Measurements from ENCODE around the gene NDUFS3.

Gene NDUFS3

DNA sequence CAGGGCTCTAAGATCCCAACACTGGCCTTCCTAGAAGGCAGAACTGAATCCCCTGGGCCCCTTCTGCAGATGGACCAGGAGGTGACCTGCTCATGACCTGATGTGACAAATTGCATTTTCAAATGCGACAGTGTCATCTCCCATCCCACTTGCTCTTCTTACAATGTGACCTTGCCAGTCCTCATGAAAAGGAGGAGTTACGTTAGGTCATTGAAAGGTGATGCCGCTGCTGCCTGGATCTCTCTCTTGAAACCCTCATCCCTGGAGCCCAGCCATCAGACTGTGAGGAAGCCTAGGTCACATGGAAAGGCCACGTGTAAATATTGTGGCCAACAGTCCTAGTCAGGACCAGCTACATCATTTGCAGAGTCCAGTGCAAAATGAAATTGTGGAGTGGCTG, 21.0 kb downstream of the NDUFS3 start:
- Histone ChIP-seq H3K4me1 (no peaks in the 10 kb centered on the region), H3K27me3 (peaks cover 13% of the 10 kb centered on the region), H3K4me2 (no peak overlapping the region), H3K27ac (no peak overlapping the region), H3K4me3 (no peak overlapping the region), H3K9ac (no peak overlapping the region), H4K20me1 (0 out of 2 replicates have a peak, but pooled peaks cover 4% of the 10 kb centered on the region), H3K9me3 (no peaks in the 10 kb centered on the region), H3K36me3 (no peaks in the 10 kb centered on the region)
- no peak for TF ChIP-seq Cebpa-rat (IDR thresholded peaks at IDR 0.05)

DNA sequence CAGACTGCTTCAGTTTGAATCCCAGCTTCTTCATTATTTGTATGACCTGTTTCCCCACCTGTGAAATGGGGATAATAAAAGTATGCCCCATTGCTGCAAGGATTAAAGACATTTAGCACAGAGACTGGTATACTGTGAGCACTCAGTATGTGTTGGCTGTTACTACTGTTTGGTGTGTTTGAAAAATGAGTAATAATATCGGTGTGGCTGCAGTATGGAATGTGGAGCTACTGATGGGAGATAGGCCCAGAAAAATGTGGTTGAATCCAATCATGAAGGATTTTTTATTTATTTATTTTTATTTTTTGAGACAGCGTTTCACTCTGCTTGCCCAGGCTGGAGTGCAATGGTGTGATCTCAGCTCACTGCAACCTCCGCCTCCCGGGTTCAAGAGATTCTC, 24.4 kb downstream of the NDUFS3 start:
- H3K27me3 ChIP-seq: no peaks in the 10 kb centered on the region

DNA sequence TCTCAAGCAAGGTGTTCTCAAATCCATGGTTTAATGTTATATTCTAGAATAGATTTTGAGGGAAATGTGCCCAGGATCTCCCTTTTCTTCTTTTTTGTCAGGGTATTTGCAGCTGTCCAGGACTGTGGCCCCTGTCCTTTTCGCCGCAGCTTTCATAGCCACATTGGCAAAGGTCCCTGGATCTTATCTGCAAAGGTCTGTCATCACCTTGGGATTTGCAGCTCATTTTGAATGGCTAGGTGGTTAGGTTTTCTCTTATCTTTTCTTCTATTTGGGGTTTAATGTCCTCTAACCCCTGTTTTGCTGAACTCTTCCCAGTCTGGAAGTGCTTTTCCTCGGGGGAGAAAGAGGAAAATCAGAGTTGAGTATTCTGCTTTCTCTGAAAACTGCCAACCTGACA, 27.0 kb downstream of the NDUFS3 start:
- TF ChIP-seq Cebpa-rat (IDR thresholded peaks at IDR 0.05): no peak
- H3K27me3 ChIP-seq: no peaks in the 10 kb centered on the region
- peak overlapping the region; percentile 48; the same call in 1 of the 2 replicates for H3K4me2 ChIP-seq
- H4K20me1 ChIP-seq: no peaks in the 10 kb centered on the region
- H3K36me3 ChIP-seq: peaks cover 12% of the 10 kb centered on the region; the same call in 1 of the 2 replicates
- no peak overlapping the region for H3K27ac ChIP-seq
- H3K9ac ChIP-seq: no peak overlapping the region
- no peak overlapping the region for H3K4me3 ChIP-seq
- no peaks in the 10 kb centered on the region for H3K9me3 ChIP-seq
- peaks cover 23% of the 10 kb centered on the region for H3K4me1 ChIP-seq

More for the DNA sequence above, 24.4 kb downstream of the NDUFS3 start:
- Histone ChIP-seq H3K9ac (no peak overlapping the region), H3K36me3 (no peaks in the 10 kb centered on the region; the same call in 1 of the 2 replicates), H3K9me3 (no peaks in the 10 kb centered on the region), H3K4me3 (no peak overlapping the region), H4K20me1 (no peaks in the 10 kb centered on the region), H3K4me1 (peaks cover 16% of the 10 kb centered on the region), H3K4me2 (no peak overlapping the region), H3K27ac (no peak overlapping the region)
- TF ChIP-seq Cebpa-rat (IDR thresholded peaks at IDR 0.05): no peak

DNA sequence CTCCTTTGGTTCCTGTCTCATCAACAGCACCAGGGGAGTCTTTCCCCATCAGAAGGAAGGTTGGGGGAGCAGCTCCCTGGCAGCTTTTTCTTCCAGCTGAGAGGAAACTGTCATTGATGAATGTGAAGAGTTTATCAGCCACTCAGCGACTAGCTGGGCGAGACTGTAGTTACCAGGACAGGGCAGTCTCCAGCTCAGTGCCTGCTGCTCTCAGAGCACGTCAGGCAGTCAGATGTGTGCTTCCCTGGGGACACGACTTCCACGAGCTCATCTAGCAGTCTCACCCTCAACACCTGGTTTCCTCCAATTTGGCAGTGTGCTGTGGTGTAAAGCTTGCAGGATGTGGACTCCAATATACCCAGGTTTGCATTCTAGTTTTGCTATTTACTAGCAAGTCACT, 27.9 kb downstream of the NDUFS3 start:
- Histone ChIP-seq H3K4me1 (peaks cover 31% of the 10 kb centered on the region), H3K9ac (peak overlapping the region; percentile 30; the same call in 1 of the 2 replicates), H3K4me2 (peak overlapping the region; percentile 48)

DNA sequence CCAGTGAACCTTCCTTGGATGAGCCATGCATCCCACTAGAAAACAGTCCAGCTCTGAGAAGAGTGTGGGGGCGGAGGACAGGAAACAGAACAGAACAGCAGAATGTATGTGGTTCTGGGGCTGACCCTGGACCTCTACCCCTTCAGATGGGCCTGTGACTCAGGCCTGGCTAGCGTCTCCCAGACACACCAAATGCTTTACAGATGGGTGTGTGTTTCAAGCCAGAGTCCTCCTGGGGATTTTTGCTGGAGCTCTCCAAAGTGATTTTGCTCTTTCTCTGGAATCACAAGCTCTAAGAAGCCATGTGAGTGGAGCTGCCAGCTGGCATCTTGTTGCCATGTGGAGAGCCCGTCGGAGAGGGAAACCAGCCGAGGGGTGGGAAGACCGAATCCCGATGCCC, 28.5 kb downstream of the NDUFS3 start:
- no peak for TF ChIP-seq Cebpa-rat (IDR thresholded peaks at IDR 0.05)
- Histone ChIP-seq H3K4me2 (0 out of 2 replicates have a peak overlapping the region, but pooled peaks have one; percentile 48), H3K4me3 (no peak overlapping the region), H3K9me3 (no peaks in the 10 kb centered on the region), H3K36me3 (peaks cover 13% of the 10 kb centered on the region; the same call in 1 of the 2 replicates), H4K20me1 (no peaks in the 10 kb centered on the region), H3K9ac (no peak overlapping the region), H3K4me1 (peaks cover 38% of the 10 kb centered on the region), H3K27me3 (no peaks in the 10 kb centered on the region), H3K27ac (no peak overlapping the region)

More for the DNA sequence above, 27.9 kb downstream of the NDUFS3 start:
- H4K20me1 ChIP-seq: no peaks in the 10 kb centered on the region
- peaks cover 13% of the 10 kb centered on the region; the same call in 1 of the 2 replicates for H3K36me3 ChIP-seq
- no peaks in the 10 kb centered on the region for H3K27me3 ChIP-seq
- no peak overlapping the region for H3K4me3 ChIP-seq
- 0 out of 2 replicates have a peak overlapping the region, but pooled peaks have one; percentile 10 for H3K27ac ChIP-seq
- H3K9me3 ChIP-seq: no peaks in the 10 kb centered on the region
- no peak for TF ChIP-seq Cebpa-rat (IDR thresholded peaks at IDR 0.05)

DNA sequence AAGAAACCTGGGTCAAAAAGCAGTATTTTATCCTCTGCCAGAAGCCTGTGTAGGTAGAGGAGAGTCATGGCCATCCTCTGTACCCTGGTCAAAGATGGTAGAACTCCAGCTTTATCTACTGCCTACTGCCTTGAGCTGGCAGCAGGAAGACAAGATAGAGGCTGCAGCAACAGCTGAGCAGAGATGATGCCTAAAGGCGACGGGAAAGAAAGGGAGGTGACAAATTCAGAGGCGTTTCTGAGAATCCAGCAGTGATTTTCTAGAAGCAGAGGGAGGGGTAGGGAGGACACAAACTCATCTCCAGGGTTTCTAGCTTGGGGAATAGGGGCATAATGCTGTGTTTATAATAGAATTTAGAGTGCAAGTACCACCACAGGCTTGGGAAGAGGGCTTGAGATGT, 30.8 kb downstream of the NDUFS3 start:
- Histone ChIP-seq H3K4me2 (no peak overlapping the region), H3K4me1 (peaks cover 52% of the 10 kb centered on the region), H3K36me3 (peaks cover 13% of the 10 kb centered on the region; the same call in 1 of the 2 replicates), H3K4me3 (no peak overlapping the region), H3K27ac (no peak overlapping the region), H4K20me1 (no peaks in the 10 kb centered on the region), H3K27me3 (no peaks in the 10 kb centered on the region), H3K9ac (no peak overlapping the region), H3K9me3 (no peaks in the 10 kb centered on the region)
- no peak for TF ChIP-seq Cebpa-rat (IDR thresholded peaks at IDR 0.05)

DNA sequence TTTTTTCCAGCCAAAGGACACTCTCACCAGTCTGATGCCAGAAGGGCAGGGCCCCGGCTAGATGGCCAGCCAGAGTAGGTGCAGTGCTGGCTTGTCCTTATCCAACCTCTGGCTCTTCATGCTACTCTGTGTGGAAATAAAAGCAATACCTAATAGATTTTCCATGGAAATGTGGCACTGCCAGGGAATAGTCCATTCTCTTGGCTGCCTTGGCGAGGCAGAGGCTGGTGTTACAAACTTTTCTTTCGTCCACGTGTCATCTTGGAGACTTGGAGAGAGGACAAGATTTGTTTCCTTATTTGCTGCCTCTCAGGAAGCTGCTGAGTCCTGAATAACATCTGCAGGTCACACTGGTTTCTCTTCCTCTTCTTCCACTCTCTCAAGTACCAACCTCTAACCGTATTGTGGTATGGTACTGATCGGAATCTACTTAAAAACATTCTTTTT, 32.5 kb downstream of the NDUFS3 start:
- H3K9ac ChIP-seq: peak overlapping the region; percentile 7; the same call in 1 of the 2 replicates

DNA sequence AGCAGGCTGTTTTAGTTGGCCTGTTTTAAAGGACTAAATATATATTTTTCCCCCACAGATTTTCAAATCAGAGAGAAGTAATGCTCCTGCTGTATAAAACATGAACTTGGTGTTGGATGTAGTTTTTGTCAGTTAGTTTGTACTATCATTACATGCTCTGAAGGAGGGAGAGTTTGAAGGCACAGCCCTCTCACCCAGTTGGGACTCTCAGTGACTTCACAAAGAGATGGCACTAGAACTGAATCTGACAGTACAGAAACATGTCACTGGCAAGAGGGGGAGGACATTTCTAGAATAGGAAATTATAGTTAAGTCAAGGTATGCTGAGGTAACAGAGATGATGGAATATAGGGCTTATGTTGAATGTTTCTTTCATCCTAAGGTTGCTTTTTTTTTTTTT, 36.4 kb downstream of the NDUFS3 start:
- TF ChIP-seq Cebpa-rat (IDR thresholded peaks at IDR 0.05): no peak
- Histone ChIP-seq H3K36me3 (peaks cover 58% of the 10 kb centered on the region), H3K4me2 (no peak overlapping the region), H3K27me3 (no peaks in the 10 kb centered on the region), H3K27ac (no peak overlapping the region), H3K4me1 (peaks cover 46% of the 10 kb centered on the region), H3K9ac (no peak overlapping the region), H3K9me3 (no peaks in the 10 kb centered on the region), H4K20me1 (no peaks in the 10 kb centered on the region), H3K4me3 (no peak overlapping the region)

More for the DNA sequence above, 32.5 kb downstream of the NDUFS3 start:
- H3K9me3 ChIP-seq: no peaks in the 10 kb centered on the region
- H3K36me3 ChIP-seq: peaks cover 24% of the 10 kb centered on the region
- H3K4me2 ChIP-seq: peak overlapping the region; percentile 60
- peaks cover 48% of the 10 kb centered on the region for H3K4me1 ChIP-seq
- peak overlapping the region; percentile 67 for H3K27ac ChIP-seq
- no peaks in the 10 kb centered on the region for H3K27me3 ChIP-seq
- no peak overlapping the region for H3K4me3 ChIP-seq
- H4K20me1 ChIP-seq: no peaks in the 10 kb centered on the region
- no peak for TF ChIP-seq Cebpa-rat (IDR thresholded peaks at IDR 0.05)

DNA sequence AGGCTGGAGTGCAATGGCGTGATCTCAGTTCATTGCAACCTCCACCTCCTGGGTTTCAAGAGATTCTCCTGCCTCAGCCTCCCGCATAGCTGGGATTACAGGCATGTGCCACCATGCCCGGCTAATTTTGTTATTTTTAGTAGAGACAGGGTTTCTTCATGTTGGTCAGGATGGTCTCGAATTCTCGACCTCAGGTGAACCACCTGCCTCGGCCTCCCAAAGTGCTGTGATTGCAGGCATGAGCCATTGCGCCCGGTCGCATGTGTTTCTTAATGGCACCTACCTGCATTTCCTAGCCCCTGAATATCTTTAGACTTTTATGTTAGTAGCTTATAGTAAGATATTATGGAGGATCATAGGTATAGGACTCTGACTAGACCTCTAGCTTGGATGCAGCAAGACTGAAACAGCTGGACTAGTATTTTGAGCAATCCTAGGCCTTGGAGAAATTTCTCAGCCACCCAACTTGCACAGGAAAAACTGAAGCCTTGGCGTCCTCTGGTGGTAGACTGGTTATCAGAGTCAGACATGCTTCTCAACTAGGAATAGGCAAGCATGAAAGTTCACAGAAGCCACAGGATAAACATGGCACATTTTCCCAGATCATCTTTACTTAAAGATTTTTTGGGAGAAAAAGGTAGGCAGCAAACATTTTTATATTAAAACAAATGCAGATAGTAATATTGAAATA, 38.0 kb downstream of the NDUFS3 start:
- Histone ChIP-seq H3K9ac (no peak overlapping the region), H4K20me1 (no peaks in the 10 kb centered on the region), H3K36me3 (peaks cover 66% of the 10 kb centered on the region), H3K4me1 (peaks cover 30% of the 10 kb centered on the region), H3K4me3 (no peak overlapping the region), H3K9me3 (no peaks in the 10 kb centered on the region), H3K27ac (no peak overlapping the region), H3K4me2 (no peak overlapping the region; the same call in 1 of the 2 replicates), H3K27me3 (no peaks in the 10 kb centered on the region)
- TF ChIP-seq Cebpa-rat (IDR thresholded peaks at IDR 0.05): no peak

DNA sequence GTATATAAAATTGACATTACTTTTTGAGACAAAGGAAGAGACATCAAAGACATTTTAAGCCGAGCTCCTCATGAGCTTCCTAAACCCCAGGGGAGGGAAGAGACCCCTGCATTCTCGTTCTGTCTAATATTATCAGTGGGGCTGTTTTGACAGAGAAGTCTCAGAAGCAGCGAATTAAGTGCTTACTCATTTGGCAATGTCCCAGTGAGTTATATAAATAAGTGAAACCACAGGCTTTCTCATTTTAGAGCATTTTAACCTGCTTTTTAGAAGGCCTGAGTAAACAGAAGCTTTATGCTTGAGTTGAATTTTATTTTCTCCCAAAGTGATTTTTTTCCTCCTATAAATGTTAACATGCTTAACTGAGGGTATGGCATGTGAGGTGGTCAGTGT, 38.5 kb downstream of the NDUFS3 start:
- peaks cover 72% of the 10 kb centered on the region for H3K36me3 ChIP-seq
- H3K4me3 ChIP-seq: no peak overlapping the region
- peaks cover 25% of the 10 kb centered on the region for H3K4me1 ChIP-seq
- H3K27me3 ChIP-seq: no peaks in the 10 kb centered on the region
- no peak overlapping the region for H3K9ac ChIP-seq
- no peak for TF ChIP-seq Cebpa-rat (IDR thresholded peaks at IDR 0.05)
- no peaks in the 10 kb centered on the region for H3K9me3 ChIP-seq
- H3K4me2 ChIP-seq: peak overlapping the region; percentile 20; the same call in 1 of the 2 replicates
- no peaks in the 10 kb centered on the region for H4K20me1 ChIP-seq
- H3K27ac ChIP-seq: no peak overlapping the region

Data from BLaER1 (cell line).